D341Med (cell line): Measurements from ENCODE around the gene ATN1.

ENCODE experiments used
- DNase-seq: peaks from one replicate; pipeline ENCODE4 v3.0.0; 2012; ENCODE audit warnings: low spot score

Gene ATN1

DNA sequence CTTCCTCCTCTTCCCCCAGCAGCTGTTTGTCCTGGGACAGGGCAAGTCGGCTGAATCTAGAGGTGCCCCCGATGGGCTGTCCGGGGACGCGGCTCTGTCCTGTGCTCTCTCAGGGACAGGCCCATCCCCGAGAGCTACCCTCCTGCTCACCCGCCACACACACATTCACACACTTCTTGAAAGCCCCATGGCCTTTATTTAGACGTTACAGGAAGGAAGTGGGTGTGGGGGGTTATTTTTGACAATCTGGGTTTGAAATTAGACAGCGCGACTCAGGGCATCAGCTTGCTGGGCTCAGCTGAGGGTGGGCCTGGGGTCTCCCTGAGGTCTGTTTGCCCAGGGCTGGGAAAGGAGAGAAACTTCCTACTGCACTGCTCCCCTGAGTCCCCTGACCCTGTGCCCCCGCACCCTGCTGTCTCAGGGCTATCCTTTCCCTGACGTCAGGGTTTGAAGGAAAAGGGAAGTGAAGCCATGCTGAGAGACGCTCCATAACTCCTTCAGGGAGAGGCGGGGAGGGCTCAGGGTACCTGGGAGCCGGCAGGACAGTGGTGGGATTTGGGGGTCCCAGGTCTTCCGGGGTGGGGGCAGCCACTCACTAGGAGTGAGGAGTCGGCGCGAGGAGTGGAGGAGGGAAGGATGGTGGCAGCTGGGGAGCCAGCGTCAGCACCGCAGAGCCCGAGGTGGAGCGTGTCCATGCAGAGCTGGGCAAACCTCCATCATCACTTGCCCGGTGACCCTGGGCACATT is 31.5 kb downstream of the ATN1 start:
- no peak for DNase-seq

DNA sequence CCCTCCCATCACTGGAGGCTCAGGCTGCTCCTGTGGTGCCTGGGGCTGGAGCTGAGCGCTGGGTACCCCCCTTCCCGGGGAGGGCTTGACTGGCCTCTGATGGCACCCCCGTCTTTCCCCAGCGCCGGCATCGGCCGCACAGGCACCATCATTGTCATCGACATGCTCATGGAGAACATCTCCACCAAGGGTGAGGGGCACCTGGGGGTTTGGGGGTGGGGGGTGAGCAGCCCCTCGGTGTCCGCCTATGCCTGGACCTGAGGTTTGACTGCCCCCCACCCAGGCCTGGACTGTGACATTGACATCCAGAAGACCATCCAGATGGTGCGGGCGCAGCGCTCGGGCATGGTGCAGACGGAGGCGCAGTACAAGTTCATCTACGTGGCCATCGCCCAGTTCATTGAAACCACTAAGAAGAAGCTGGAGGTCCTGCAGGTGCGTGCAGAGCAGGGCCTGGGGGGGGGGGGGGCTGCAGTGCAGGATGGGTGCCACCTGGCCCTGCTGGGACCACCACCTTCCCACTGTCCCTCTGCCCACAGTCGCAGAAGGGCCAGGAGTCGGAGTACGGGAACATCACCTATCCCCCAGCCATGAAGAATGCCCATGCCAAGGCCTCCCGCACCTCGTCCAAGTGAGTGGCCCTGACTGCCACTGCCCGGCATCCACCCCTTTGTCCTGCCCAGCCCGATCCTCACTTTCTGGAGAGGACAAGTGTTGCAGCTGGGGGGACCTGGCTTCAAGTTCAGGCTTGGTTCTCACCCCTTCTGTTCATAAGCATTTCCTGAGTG is 32.2 kb downstream of the ATN1 start:
- no peak for DNase-seq

DNA sequence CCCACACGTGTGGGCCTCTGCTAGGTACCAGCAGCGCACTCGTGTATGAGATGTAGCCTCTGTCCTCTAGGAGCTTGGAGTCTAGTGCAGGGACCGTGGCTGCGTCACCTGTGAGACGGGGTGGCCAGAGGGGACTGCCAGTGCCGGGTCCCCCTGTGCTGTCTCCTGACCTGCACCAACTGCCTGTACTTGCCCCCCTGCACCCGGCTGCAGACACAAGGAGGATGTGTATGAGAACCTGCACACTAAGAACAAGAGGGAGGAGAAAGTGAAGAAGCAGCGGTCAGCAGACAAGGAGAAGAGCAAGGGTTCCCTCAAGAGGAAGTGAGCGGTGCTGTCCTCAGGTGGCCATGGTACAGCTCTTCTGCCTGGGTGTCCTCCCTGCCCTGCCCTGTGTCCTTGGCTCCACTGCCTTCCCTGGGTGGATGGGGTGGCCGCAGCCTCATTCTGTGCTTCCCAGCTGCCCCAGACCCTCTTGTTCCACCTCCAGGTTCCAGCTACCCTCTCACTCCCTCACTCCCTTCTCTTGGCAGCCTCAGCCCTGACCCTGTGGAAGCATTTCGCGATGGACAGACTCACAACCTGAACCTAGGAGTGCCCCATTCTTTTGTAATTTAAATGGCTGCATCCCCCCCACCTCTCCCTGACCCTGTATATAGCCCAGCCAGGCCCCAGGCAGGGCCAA is 33.0 kb downstream of the ATN1 start:
- no peak for DNase-seq

DNA sequence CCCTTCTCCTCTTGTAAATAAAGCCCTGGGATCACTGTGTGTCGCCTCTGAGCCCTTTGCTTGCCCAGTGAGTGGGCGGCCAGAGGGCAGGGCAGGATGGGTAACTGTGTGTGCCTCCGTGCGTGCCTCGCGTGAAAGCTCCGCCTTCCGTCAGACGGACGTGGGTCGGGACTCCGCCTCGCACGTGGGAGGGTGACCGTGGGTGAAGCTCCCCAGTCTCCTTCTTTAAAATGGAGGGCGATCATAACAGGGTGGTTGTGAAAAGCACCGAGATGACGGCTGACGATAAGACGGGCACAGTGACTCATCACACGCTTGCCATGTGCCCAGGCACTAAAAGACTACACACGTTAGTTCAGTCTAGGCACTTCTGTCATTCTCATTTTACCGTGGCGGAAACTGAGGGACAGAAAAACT is 33.5 kb downstream of the ATN1 start:
- no peak for DNase-seq

DNA sequence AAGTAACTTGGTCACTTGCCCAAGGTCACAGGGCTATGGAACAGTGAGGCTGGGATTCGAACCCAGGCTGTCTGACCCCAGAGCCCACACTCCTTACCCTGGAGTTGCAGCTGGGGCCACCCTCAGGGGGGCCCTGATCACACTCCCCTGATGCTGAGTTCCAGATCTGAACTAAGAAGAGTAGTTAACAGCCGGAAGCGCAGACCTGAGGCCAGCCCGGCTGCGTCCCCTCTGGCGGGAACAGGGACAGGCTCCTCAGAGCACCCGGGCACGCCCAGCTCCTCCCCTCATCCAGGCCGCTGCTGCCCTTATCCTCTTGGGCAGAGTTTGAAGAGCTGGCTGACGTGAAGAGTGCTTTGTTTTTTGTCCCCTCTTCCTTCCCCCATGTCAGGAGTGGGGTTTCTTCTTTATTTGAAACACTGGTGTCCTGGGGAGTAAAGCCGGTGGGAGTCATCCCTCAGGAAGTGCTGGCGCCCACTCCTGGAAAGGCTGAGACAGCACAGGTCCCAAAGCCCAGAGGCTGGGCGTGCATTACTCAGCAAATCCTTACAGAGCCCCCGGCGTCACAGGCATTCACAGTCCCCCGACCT is 34.0 kb downstream of the ATN1 start:
- peak; percentile 86 for DNase-seq

DNA sequence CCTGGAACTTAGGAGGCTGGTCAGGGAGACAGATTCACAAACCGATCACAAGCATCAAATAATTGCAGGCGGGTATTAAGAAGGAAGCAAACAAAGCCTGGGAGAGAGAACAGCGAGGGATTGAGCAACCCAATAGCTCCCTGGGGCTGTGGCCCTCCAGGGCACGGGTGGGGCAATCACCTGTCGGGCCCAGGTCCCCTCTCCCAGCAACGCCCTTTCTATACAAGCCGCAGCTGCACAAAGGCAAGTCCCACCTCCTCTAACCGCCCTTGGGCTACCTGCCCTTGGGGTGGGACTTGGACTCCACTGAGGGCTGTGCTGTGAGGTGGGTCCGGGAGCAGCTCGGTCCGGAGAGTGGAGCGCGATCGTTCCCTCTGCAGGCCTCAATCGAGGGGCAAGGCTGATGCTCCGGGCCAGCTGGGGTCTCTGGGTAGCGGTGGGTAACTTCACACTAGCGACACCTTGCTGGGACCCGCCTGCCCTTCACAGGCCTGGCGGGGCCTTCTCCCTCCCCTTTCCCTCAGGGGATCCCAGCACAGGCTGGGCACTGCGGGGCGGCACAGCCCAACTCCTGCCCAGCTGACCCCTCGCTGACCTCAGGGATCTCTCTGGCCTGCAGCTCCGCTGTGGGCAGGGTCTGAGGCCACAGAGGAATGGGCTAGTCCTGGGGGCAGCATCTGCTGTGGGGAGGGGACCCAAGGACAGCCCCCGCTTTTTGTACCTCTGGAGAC is 34.7 kb downstream of the ATN1 start:
- DNase-seq: no peak

DNA sequence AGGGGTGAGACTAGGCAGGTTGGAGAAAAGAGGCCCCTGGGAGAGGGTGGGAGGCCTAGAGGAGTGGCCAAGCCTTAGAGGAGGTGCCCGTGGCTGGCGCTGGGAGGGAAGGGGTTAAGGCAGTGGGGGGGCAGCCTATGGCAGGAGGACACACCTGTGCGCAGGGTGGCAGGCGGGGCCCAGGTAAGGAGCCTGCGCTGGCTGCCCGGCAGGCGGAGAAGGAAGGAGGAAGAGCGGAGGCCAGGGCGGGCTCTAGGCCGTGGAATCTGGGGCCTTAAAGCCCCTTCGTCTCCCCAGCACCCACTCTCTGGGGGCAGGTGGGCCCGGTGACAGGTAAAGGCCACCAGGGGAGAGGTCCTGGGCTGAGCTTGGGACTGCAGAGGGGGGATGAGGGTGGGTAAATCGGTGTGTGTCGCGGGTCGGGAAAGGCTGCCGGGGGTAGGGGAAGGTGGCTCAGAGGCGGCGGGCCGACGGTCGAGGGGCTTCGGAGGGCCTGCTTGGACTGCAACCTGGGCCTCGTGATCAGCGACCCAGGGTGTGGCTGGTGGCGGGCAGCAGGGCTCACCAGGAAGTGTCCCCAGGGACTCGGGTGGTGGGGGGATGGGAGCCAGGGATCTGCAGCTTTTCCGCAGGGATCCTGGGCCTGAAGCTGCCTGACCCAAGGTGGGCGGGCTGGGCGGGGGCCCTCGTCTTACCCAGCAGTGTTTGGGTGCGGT is 35.4 kb downstream of the ATN1 start:
- no peak for DNase-seq

DNA sequence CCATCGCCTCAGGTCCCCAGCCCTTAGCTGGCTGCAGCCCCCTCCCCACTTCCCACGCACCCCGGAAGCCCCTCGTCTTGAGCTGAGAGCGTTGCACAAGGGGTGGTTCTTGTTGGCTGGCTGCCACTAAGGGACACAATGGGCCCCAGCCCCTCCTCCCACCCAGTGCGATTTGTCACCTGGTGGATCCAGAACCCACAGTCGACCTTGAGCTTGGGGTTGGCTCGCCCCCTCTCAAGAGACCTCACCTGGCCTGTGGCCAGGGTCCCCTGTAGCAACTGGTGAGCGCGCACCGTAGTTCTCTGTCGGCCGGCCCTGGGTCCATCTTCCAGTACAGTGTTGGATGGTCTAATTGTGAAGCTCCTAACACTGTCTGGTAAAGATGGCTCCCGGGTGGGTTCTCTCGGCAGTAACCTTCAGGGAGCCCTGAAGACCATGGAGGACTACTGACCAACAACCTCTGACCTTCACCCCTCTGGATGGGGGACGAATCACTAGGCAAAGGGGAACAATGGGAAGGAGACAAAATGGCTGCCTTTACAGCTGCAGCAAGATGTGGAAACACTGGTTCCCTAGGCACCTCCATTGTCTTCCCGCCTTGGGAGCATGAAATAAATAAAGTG is 36.1 kb downstream of the ATN1 start:
- DNase-seq: no peak

DNA sequence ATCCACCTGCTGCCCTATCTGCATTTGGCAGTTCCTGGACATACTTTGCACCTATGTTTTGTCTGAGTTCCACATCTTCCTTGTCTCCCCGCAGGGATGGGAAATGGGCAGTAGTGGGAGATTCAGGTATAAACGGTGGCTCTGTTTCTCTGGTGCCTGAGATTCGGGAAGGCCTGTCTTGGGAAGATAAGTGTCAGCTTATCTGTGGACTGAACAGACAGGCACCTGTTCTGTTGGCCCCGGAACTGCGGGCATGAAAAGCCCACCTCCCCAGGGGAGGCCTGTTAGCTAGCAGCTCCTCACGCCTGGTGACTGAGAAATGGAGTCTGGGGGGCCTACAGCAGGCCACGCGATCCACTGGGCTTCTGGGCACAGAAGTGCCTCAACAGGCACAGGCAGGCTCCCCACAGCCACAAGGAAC is 36.9 kb downstream of the ATN1 start:
- no peak for DNase-seq

DNA sequence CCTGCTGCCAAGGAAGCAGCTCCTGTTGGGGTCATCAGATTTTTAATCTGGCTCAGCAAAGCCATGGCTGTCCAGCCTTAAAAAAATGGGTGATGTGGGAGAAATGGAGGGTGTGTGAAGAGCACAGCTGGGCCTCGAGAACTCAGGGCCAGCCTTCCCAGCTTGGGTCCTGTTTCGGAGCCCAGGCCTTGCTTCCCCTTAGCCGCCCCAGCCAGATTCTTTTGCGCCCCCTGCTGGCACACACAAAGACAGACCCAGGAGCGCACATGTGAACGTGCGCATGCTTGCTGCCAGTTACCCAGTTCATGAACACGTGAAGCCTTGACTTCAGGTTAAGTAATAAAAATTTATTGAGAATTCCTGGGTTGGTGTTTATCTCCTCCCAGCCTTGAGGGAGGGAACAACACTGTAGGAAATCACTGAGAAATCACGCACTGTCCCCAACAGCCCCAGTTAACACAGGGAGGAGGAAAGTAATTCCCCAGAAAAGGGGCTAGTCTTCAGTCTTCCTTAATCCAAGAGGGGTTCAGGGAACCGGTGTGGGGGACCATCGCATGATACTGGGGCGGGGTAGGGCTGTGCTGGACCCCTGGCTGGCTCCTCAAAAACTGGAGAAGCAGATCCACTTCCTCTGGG is 37.4 kb downstream of the ATN1 start:
- DNase-seq: peak; percentile 89

DNA sequence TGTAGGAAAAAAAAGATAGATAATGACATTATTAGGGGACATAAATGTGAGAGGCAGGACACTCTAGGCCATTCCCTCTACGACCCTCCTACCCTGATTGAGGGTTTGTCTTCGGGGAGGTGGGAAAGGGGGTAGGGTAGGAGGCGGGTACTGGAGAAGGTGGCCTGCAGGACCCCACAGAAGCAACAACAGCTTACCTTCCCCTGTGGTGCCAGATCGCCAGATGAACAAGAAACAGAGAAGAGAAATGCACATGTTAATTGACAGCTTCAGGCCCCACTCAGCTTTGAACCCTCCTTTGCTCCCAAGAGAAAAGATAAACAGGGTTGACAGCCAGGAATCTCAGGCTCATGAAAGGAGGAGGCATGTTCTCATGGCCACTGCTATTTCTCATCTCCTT is 38.0 kb downstream of the ATN1 start:
- DNase-seq: no peak

DNA sequence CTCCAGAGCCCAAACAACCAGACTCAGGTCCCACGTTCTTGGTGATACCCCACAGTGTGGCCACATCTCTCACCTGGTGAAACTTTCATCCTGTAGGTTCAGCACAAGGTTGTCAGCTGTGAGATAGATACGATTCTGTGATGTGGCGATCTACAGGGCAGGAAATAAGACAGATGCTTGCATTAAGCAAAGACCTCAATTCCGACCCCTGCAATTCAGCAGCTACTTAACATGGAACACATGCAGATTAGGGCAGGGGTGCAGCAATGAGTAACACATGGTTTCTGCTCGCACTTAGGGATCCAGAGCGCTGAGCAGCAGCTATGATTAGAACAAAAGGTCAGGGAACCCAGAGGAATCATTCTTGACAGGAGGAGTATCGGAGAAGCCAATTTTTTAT is 38.6 kb downstream of the ATN1 start:
- DNase-seq: no peak

DNA sequence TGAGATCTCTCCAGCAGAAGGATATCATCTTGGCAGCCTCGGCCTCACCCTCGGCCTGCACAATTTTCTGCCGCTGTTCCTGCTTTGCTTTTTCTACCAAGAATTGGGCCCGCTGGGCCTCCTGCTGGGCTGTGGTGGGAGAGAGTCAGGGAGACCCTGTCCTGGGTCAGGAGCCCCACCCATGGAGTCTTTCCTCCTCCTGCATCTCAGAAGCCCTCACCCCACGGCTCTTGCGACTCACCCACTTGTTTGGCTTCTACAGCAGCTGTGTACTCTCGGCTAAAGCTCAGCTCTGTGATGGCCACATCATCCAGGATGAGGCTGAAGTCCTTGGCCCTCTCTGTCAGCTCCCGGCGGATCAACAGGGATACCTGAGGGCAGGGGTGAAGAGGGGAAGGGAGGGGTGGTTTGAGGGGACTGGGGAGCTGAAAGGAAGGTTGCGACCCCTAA is 39.9 kb downstream of the ATN1 start:
- DNase-seq: no peak

DNA sequence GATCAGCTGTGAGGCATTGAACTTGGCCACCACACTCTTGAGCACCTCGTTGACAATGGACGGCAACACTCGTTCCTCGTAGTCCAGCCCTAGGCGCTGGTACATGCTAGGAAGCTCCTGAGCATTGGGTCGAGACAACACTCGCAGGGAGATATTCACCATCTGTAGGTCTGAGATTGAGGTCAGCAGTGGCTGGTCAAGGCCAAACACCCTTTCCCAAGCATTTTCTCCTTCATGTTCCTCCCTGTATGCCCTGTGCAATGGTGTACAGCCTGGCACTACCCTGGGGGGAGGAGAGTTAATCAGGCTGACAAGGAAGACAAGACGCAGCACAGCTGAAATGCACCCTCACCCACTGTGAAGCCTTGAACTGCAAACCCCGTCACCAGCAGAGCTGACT is 40.7 kb downstream of the ATN1 start:
- DNase-seq: no peak

DNA sequence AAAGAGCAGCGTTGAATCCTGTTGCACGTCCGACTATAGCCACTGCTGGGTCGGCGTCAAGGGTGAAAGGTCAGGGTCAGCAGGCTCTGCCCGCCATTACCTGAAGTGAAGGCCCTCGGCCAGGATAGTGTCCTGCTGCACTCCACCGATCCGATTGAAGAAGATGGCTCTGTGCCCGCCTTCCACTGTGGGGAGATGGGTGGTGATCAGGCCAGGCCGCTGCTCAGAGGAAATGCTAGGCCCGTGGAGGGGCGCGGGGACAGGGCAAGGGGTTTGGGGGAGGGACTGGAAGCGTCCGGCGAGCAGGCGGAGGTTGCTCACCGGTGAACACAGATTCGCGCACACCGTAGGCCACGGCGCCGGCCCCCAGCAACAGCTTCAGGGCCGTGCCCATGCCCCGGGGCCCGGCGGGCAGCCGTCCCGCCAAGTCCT is 42.4 kb downstream of the ATN1 start:
- DNase-seq: no peak

DNA sequence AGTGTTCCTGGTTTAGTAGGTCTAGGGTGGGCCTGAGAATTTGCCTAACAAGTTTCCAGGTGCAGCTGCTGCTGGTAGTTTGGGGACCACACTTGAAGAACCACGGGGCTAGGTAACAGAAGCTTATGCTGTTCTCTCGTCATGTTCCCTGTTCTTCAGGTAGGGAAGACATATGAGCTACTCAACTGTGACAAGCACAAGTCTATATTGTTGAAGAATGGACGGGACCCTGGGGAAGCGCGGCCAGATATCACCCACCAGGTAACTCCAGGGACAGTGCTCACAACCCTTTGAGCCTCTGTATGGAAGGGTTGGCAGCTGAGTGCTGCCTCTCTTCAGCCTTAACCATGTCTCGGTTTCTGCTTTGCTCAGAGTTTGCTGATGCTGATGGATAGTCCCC is 46.4 kb downstream of the ATN1 start:
- no peak for DNase-seq

DNA sequence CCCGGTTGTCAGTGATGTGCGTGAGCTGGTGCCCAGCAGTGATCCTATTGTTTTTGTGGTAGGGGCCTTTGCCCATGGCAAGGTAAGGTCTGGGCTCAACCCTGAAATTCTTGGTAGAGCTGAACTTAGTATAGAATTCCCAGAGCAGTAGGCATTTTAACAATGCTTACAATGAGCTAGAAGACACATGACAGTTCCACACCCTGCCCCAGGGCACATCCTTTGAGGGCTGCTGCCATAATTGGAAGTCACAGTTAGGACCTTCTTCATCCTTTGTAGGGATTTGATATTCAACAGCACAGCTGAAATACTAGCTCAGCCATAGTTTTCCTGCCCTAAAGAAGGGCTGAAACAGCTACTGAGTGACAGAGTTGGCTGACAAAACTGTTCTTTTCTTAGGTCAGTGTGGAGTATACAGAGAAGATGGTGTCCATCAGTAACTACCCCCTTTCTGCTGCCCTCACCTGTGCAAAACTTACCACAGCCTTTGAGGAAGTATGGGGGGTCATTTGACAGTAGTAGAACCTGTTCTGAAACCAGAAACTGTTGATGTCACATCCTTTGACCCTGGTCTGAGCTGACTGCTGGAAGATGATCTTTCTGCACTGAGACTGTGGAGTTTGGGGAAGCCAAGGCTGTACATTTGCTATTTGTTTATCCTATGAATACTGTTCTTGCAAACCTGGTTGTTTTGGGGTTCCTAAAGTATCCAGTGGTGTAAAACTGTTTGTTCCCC is 47.7 kb downstream of the ATN1 start:
- DNase-seq: no peak

DNA sequence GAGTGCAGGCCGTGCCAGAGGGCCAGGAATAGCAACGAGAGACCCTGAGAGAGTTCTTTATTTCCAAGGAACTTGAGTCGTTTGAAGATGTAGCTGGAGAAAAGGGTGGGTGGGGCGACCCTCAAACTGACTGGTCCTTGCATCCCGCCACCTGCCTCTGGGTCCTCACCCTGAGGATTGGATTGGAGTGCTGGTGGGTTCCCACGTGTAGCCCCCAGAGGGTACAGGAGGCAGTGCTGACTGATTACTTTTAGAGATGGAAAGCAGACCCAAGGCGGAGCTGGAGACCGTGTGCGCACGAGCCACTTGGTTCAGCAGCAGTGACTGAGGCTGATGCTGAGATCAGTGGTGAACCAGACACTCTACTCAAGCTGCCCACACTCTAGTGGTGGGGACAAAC is 49.9 kb downstream of the ATN1 start:
- DNase-seq: no peak

DNA sequence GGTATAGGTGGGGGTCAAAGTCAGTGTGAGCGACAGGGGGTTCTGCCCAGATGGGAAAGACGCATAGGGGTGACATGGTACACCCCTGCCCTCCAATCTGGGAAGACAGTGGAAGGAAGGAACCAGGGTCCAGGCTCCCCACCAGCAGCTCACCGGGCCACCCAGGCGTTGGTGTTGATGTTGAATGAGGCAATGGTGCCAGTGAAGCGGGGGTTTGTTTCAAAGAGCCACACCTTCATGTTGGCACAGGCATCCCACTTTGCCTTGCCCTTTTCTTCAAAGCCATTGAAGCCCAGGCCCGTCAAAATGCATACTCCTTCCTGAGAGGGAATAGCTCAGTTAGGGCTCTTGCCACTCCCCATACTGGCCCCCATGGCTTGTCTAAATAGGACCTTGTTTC is 50.4 kb downstream of the ATN1 start:
- DNase-seq: no peak

DNA sequence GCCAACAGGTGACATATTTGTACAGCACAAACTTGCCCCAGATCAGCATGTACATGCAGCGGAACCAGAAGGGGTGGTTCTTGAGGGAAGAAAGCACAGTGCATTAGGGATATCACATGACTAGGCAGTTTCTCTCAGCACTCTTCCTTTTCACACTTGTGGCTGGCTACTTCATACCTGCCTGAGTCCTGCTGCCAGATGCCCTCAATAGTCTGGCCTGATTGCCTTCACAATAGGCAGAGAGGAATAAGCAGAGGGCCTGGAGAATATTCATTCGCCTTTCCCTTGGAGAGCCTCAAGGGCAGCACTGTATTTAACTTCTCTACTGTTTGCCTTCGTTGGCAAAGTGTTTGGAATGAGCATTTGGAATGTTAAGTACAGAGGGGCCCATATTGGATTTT is 50.9 kb downstream of the ATN1 start:
- DNase-seq: no peak
